Stimulated activated CD4-positive, alpha-beta T cell treated with anti-CD3 and anti-CD28 coated beads, Interleukin-4, amount 100 ng/mL, for 1 hour (primary cell): ENCODE data around the gene ABHD12.
"Not testable (repeated sequence)": the region's sequence is repeated elsewhere in the genome, so short reads cannot be mapped to it uniquely, and the experiment has no call there.

Experiments used
- DNase-seq: peaks from one replicate; pipeline ENCODE4 v3.0.0-alpha.2; 2020

Gene ABHD12

GRCh38 chr20:25320035-25320800, 70.4 kb downstream of the ABHD12 start:
- no peak for DNase-seq

- no peak for DNase-seq
These were observed 71.2 kb downstream of the ABHD12 start for GRCh38 chr20:25319241-25320034.

- DNase-seq: no peak
These were observed 72.0 kb downstream of the ABHD12 start for GRCh38 chr20:25318471-25319240.

GRCh38 chr20:25317351-25318075, 73.1 kb downstream of the ABHD12 start:
- no peak for DNase-seq

GRCh38 chr20:25316506-25317190, 74.0 kb downstream of the ABHD12 start:
- no peak for DNase-seq

GRCh38 chr20:25315418-25316210, 75.0 kb downstream of the ABHD12 start:
- no peak for DNase-seq

GRCh38 chr20:25314497-25315417, 75.9 kb downstream of the ABHD12 start:
- DNase-seq: no peak

- DNase-seq: no peak
These were observed 77.0 kb downstream of the ABHD12 start for GRCh38 chr20:25313593-25313992.

- not testable (repeated sequence) for DNase-seq
These were observed 77.9 kb downstream of the ABHD12 start for GRCh38 chr20:25312716-25313115.

- DNase-seq: no peak
These were observed 79.5 kb downstream of the ABHD12 start for GRCh38 chr20:25310921-25311728.

GRCh38 chr20:25310268-25310920, 80.2 kb downstream of the ABHD12 start:
- DNase-seq: peak; percentile 28

- DNase-seq: no peak
These were observed 81.0 kb downstream of the ABHD12 start for GRCh38 chr20:25309395-25310267.

- no peak for DNase-seq
These were observed 81.8 kb downstream of the ABHD12 start for GRCh38 chr20:25308671-25309394.

- DNase-seq: no peak
These were observed 82.5 kb downstream of the ABHD12 start for GRCh38 chr20:25308083-25308491.

- DNase-seq: no peak
These were observed 83.4 kb downstream of the ABHD12 start for GRCh38 chr20:25306991-25307903.
